NB4 (cell line): ENCODE data around the gene ZNRF3.

ENCODE experiments used
- CTCF ChIP-seq: IDR thresholded peaks from one replicate; pipeline ENCODE4 v1.5.1; 2012; ENCODE audit warnings: low read depth, low read length
- MAX ChIP-seq: IDR thresholded peaks from 2 replicates; pipeline ENCODE4 v1.6.1; 2011; ENCODE audit warnings: low read depth, low read length
- MYC ChIP-seq: IDR thresholded peaks from 2 replicates; pipeline ENCODE4 v1.6.1; 2011; ENCODE audit warnings: low read depth, low read length
- POLR2A ChIP-seq: IDR thresholded peaks from 2 replicates; pipeline ENCODE4 v1.6.1; 2011; ENCODE audit warnings: mild to moderate bottlenecking; ENCODE audit not compliant: insufficient read length; ENCODE audit errors: extremely low read depth

GRCh38 chr22:28898233-28898629, 14.9 kb downstream of the ZNRF3 start:
- no peak for TF ChIP-seq CTCF
- no peak for TF ChIP-seq POLR2A
- no peak for TF ChIP-seq MAX
- no peak for TF ChIP-seq MYC
